HG03139 (cell line): ENCODE results near the gene PHACTR2.

Source experiments
- ATAC-seq: cut with Tn5 transposase; IDR thresholded peaks from one replicate; pipeline ENCODE4 v1.9.1; 2021; ENCODE audit not compliant: unreplicated experiment

The PHACTR2 gene

GRCh38 chr6:143803769-143804568 lies 126.2 kb downstream of the PHACTR2 start:
- no peak for ATAC-seq

GRCh38 chr6:143804835-143805239 lies 127.1 kb downstream of the PHACTR2 start:
- ATAC-seq: no peak

GRCh38 chr6:143806282-143807102 lies 128.7 kb downstream of the PHACTR2 start:
- no peak for ATAC-seq

- ATAC-seq: no peak
These were observed 129.5 kb downstream of the PHACTR2 start for GRCh38 chr6:143807103-143807772.

- ATAC-seq: no peak
These were observed 133.0 kb downstream of the PHACTR2 start for GRCh38 chr6:143810745-143811144.

GRCh38 chr6:143811501-143812157 lies 133.9 kb downstream of the PHACTR2 start:
- ATAC-seq: no peak

GRCh38 chr6:143817621-143818020 lies 139.9 kb downstream of the PHACTR2 start:
- no peak for ATAC-seq

GRCh38 chr6:143821359-143821758 lies 143.6 kb downstream of the PHACTR2 start:
- no peak for ATAC-seq

GRCh38 chr6:143822584-143823024 lies 144.8 kb downstream of the PHACTR2 start:
- ATAC-seq: no peak

GRCh38 chr6:143823548-143823947 lies 145.8 kb downstream of the PHACTR2 start:
- ATAC-seq: no peak

GRCh38 chr6:143828572-143828971 lies 150.8 kb downstream of the PHACTR2 start:
- no peak for ATAC-seq

GRCh38 chr6:143836150-143836549 lies 158.4 kb downstream of the PHACTR2 start:
- no peak for ATAC-seq

- ATAC-seq: no peak
These were observed 160.6 kb downstream of the PHACTR2 start for GRCh38 chr6:143838395-143838794.

- ATAC-seq: no peak
These were observed 161.4 kb downstream of the PHACTR2 start for GRCh38 chr6:143839196-143839595.

GRCh38 chr6:143840595-143841265 lies 163.0 kb downstream of the PHACTR2 start:
- no peak for ATAC-seq

- ATAC-seq: no peak
These were observed 164.7 kb downstream of the PHACTR2 start for GRCh38 chr6:143842461-143842901.

- ATAC-seq: peak; percentile 100
These were observed 165.3 kb downstream of the PHACTR2 start, which contains the start of gene LTV1 for GRCh38 chr6:143842902-143843676. LTV1 (plus strand) TSS chr6:143843338; CDS start chr6:143843478, 140 bp downstream.

GRCh38 chr6:143843677-143843999 lies 165.9 kb downstream of the PHACTR2 start:
- no peak for ATAC-seq

GRCh38 chr6:143844006-143844405 lies 166.2 kb downstream of the PHACTR2 start:
- no peak for ATAC-seq

GRCh38 chr6:143845033-143845432 lies 167.3 kb downstream of the PHACTR2 start:
- ATAC-seq: no peak
